ENCODE data around the gene C15orf39. TPM values are rescaled to one million over a fixed set of nuclear protein-coding genes. Genes with fewer than 3 reads are reported as not detected.

The C15orf39 gene
- total and polyA plus RNA-seq, 2 experiments from 2014 or later = 13.4 to 54.1 TPM

DNA sequence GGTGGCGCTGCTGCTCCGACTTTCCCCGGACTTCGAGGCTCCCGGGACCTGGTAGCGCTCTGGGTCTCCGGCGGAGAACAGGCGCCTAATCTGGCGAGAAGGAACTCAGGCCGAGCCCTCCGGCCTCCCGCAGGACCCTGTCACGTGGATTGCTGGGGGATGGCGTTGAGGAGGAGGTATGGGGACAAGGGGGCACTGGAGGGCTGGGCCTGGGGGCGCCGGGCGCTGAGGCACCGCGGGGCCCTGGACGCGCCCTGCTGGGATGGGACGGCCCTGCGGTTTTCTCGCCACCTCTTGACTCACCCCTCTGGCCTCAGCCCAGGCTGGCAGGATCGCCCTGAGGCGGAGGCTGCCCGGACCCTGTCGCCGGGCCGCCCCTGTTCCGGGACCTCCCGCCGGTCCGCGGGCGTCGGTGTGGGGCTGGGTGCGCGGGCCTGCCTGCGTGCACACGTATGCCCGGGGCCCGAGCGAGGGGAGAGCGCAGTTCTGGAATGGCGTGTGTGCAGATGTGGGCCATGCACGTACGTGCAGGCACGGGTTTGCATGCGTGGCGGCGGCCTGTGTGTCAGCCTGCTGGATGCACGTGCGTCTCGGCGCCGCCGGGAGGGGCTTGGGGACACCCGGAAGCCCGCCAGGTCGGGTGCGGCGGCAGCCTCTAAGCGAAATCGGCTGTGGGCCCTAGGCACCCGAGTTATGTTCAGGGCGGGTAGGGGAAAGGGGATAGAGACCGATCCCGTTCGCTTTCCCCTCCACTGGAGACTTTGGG is 752 bp downstream of the C15orf39 start (continued):
- TF ChIP-seq NANOG (IDR thresholded peaks at IDR 0.05; ENCODE audit: borderline replicate concordance) (no peak), POLR2AphosphoS5 (IDR thresholded peaks at IDR 0.05; ENCODE audit: low read depth) (0 out of 2 replicates have a peak, but pooled peaks have one; percentile 15), EZH2phosphoT487 (IDR thresholded peaks at IDR 0.05; ENCODE audit: unreplicated experiment) (no peak), EZH2 (IDR thresholded peaks at IDR 0.05; ENCODE audit: low read depth, unreplicated experiment) (no peak), ZNF114 (CRISPR knock-in tag; IDR thresholded peaks at IDR 0.05) (no peak)
- TF ChIP-seq, protein P1, sequence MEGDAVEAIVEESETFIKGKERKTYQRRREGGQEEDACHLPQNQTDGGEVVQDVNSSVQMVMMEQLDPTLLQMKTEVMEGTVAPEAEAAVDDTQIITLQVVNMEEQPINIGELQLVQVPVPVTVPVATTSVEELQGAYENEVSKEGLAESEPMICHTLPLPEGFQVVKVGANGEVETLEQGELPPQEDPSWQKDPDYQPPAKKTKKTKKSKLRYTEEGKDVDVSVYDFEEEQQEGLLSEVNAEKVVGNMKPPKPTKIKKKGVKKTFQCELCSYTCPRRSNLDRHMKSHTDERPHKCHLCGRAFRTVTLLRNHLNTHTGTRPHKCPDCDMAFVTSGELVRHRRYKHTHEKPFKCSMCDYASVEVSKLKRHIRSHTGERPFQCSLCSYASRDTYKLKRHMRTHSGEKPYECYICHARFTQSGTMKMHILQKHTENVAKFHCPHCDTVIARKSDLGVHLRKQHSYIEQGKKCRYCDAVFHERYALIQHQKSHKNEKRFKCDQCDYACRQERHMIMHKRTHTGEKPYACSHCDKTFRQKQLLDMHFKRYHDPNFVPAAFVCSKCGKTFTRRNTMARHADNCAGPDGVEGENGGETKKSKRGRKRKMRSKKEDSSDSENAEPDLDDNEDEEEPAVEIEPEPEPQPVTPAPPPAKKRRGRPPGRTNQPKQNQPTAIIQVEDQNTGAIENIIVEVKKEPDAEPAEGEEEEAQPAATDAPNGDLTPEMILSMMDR (conservative IDR thresholded peaks at IDR 0.05; ENCODE audit: low read depth in 2 of 2) = peak; percentile 3 to 4; a peak in 1 of 4 replicates
- TF ChIP-seq, protein P2, sequence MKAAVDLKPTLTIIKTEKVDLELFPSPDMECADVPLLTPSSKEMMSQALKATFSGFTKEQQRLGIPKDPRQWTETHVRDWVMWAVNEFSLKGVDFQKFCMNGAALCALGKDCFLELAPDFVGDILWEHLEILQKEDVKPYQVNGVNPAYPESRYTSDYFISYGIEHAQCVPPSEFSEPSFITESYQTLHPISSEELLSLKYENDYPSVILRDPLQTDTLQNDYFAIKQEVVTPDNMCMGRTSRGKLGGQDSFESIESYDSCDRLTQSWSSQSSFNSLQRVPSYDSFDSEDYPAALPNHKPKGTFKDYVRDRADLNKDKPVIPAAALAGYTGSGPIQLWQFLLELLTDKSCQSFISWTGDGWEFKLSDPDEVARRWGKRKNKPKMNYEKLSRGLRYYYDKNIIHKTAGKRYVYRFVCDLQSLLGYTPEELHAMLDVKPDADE (IDR thresholded peaks at IDR 0.05) = no peak
- TF ChIP-seq, protein P3, sequence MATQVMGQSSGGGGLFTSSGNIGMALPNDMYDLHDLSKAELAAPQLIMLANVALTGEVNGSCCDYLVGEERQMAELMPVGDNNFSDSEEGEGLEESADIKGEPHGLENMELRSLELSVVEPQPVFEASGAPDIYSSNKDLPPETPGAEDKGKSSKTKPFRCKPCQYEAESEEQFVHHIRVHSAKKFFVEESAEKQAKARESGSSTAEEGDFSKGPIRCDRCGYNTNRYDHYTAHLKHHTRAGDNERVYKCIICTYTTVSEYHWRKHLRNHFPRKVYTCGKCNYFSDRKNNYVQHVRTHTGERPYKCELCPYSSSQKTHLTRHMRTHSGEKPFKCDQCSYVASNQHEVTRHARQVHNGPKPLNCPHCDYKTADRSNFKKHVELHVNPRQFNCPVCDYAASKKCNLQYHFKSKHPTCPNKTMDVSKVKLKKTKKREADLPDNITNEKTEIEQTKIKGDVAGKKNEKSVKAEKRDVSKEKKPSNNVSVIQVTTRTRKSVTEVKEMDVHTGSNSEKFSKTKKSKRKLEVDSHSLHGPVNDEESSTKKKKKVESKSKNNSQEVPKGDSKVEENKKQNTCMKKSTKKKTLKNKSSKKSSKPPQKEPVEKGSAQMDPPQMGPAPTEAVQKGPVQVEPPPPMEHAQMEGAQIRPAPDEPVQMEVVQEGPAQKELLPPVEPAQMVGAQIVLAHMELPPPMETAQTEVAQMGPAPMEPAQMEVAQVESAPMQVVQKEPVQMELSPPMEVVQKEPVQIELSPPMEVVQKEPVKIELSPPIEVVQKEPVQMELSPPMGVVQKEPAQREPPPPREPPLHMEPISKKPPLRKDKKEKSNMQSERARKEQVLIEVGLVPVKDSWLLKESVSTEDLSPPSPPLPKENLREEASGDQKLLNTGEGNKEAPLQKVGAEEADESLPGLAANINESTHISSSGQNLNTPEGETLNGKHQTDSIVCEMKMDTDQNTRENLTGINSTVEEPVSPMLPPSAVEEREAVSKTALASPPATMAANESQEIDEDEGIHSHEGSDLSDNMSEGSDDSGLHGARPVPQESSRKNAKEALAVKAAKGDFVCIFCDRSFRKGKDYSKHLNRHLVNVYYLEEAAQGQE (IDR thresholded peaks at IDR 0.05; ENCODE audit: unreplicated experiment) = no peak

DNA sequence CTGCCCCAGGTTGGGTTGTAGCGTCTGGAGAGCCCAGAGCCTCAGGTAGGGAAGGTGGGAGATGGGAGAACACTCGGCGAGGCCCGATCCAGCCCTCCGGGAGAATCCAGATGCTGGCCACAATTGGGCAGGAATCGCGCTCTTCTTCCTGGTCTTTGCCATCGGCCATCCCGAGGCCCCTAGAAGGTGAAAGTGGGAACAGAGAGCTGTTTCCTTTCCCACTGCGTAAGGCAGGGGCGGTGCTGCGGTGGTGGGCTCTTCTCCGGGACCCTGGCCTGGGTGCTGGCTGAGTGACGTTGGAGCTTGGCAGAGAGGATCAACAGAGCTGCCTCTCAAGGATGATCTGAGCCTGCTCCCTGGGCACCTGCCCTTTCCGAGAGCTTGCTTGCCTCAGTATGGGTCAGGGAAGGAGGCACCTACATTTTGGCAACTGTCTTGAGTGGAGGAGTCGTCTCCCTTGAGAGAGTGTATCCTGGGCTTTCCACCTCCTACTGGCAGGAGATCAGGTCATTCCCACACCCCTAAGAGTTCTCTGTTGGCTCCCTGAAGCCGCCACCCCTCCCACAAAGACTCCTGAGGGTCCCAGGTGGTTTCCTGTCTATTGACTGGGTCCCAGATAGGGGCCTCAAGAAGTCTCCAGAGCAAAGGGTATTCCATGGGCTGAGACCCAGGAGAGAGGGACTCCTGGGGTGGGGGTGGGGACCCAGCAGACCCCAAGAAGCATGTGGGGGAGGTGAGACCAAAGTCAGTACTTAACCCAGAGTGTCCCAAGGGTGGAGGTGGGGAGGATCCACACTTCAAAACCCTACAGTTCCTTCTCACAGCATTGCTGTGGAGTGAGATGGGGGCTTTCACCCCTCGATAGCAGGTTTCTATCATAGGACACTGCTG is 1.6 kb downstream of the C15orf39 start:
- Histone ChIP-seq H3K27me3 (ENCODE audit: insufficient read depth) (no peaks in the 10 kb centered on the region), H3K79me2 (replicated peaks; ENCODE audit: insufficient read depth) (peaks cover 55% of the 10 kb centered on the region), H3K27ac (ENCODE audit: low read depth) (no peak overlapping the region), H2AFZ (no peak overlapping the region), H3F3A (replicated peaks; ENCODE audit: low read depth) (peaks cover 15% of the 10 kb centered on the region), H4K20me1 (replicated peaks; ENCODE audit: insufficient read depth) (peaks cover 39% of the 10 kb centered on the region), H3K4me3 (peak overlapping the region; percentile 93), H3K9me2 (ENCODE audit: insufficient read depth) (no peaks in the 10 kb centered on the region), H3K4me1 (ENCODE audit: insufficient read depth) (peaks cover 42% of the 10 kb centered on the region), H3K4me2 (peak overlapping the region; percentile 98), H3K36me3 (ENCODE audit: insufficient read depth) (0 out of 2 replicates have a peak, but pooled peaks cover 9% of the 10 kb centered on the region)
- peaks cover 22% of the 10 kb centered on the region; the same call in 2 of the 3 replicates for H3K36me3 Mint-ChIP-seq (ENCODE audit: low read depth)
- DNase-seq (ENCODE audit: low spot score) (no peak), ATAC-seq (no peak)
- H3K27me3 Mint-ChIP-seq (ENCODE audit: insufficient read depth, low read depth, poor library complexity) = peaks cover 22% of the 10 kb centered on the region
- no peak overlapping the region for H3K27ac Mint-ChIP-seq
- peak overlapping the region; percentile 87 for H3K4me3 Mint-ChIP-seq
- no peaks in the 10 kb centered on the region for H3K9me3 Mint-ChIP-seq
- H3K4me1 Mint-ChIP-seq = peaks cover 48% of the 10 kb centered on the region
- no peak for TF ChIP-seq CREB1 (CRISPR knock-in tag; IDR thresholded peaks at IDR 0.05; ENCODE audit: low read depth)
- no peak for TF ChIP-seq NANOG (IDR thresholded peaks at IDR 0.05; ENCODE audit: borderline replicate concordance)
- TF ChIP-seq ZNF331 (CRISPR knock-in tag; IDR thresholded peaks at IDR 0.05; ENCODE audit: low read depth) = no peak
- TF ChIP-seq, protein P3 (IDR thresholded peaks at IDR 0.05; ENCODE audit: unreplicated experiment) = no peak
- TF ChIP-seq, protein P2 (IDR thresholded peaks at IDR 0.05) = no peak
- no peak for TF ChIP-seq JUNB (IDR thresholded peaks at IDR 0.05; ENCODE audit: unreplicated experiment)

Measured in GM23338 (cell line).